Upper lobe of left lung (tissue), 4 donors: Measurements from ENCODE around the gene REXO4.

Source experiments
- CTCF ChIP-seq, 6 experiments: fragments of 450-650 bp in 4 of 6; fragments of 200-600 bp in 2 of 6; sonication (generic) in 2 of 6; IDR thresholded peaks; one replicate each; pipeline ENCODE4 v1.5.1; 2016 to 2019; ENCODE audit warnings: antibody characterized with exemption in 6 of 6
- POLR2AphosphoS5 ChIP-seq, 2 donors: sonication (generic); formaldehyde crosslinking; IDR thresholded peaks; one replicate each; pipeline ENCODE4 v1.5.1; 2017; ENCODE audit warnings: antibody characterized with exemption in 2 of 2

DNA sequence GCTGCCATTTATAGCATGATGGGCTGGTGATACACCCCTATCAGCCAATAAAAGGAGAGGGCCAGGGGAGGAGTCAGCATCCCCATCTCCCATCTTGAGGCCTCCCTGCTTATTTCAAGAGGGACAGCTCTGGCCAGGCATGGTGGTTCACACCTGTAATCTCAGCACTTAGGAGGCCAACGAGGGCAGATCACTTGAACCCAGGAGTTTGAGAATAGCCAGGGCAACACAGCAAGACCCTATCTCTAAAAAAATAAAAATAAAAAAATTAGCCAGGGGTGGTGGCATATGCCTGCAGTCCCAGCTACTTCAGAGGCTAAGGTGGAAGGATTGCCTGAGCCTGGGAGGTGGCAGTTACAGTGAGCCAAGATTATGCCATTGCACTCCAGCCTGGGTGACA, 9.8 kb downstream of the REXO4 start:
- no peak for TF ChIP-seq POLR2AphosphoS5 (IDR thresholded peaks at IDR 0.05)
- no peak for TF ChIP-seq CTCF (IDR thresholded peaks at IDR 0.05)
